CD4-positive, alpha-beta T cell (primary cell): ENCODE results near the gene CA6. TPM values are rescaled to one million over a fixed set of nuclear protein-coding genes. Genes with fewer than 3 reads are reported as not detected.
"Not testable (repeated sequence)": the region's sequence is repeated elsewhere in the genome, so short reads cannot be mapped to it uniquely, and the experiment has no call there.

Experiments used
- ATAC-seq: fragments of 200-7000 bp; cut with Tn5 transposase; one replicate; pipeline ENCODE4 v1.10.0; 2022; ENCODE audit warnings: mild to moderate bottlenecking; ENCODE audit not compliant: poor library complexity
- CTCF ChIA-PET: fragments of 350-600 bp; sonication (Branson Sonifier 250); formaldehyde crosslinking; loops from one replicate; lab custom pipeline; 2021; ENCODE audit warnings: antibody characterized with exemption, inconsistent platforms; lab: Charles Lee
- POLR2A ChIA-PET: fragments of 350-600 bp; sonication (Branson Sonifier 250); formaldehyde crosslinking; loops from one replicate; lab custom pipeline; 2021; ENCODE audit warnings: antibody characterized with exemption, inconsistent platforms; lab: Charles Lee
- DNase-seq, 14 experiments: peaks; one replicate each; pipeline ENCODE4 v3.0.0-alpha.2; 2013 to 2020; ENCODE audit warnings: mixed read lengths in 2 of 14
- H3K27ac ChIP-seq, 2 donors: one replicate each; pipeline versions ENCODE4 v1.5.1 to v1.7.0; 2013; ENCODE audit warnings: low read length in 2 of 2, low read depth in 1 of 2, mild to moderate bottlenecking in 1 of 2
- H3K27me3 ChIP-seq, 2 experiments: 1 replicate in 1 of 2; 2 replicates in 1 of 2; pipeline versions ENCODE4 v1.6.1 to v1.7.0; 2013; ENCODE audit warnings: low read length in 2 of 2, control low read depth in 1 of 2, mild to moderate bottlenecking in 1 of 2, moderate library complexity in 1 of 2; ENCODE audit not compliant: insufficient read depth in 2 of 2, control insufficient read depth in 1 of 2
- H3K36me3 ChIP-seq: one replicate; pipeline ENCODE4 v1.6.1; 2013; ENCODE audit warnings: low read length, control low read depth; ENCODE audit not compliant: insufficient read depth
- H3K4me1 ChIP-seq: one replicate; pipeline ENCODE4 v1.6.1; 2013; ENCODE audit warnings: low read length, control low read depth; ENCODE audit not compliant: insufficient read depth
- H3K4me3 ChIP-seq: one replicate; pipeline ENCODE4 v1.5.1; 2013; ENCODE audit warnings: mild to moderate bottlenecking, low read length, moderate library complexity
- H3K9me3 ChIP-seq, 2 experiments: 1 replicate in 1 of 2; 2 replicates in 1 of 2; pipeline versions ENCODE4 v1.6.1 to v1.7.0; 2013; ENCODE audit warnings: low read length in 2 of 2, mild to moderate bottlenecking in 2 of 2, control low read depth in 1 of 2, moderate library complexity in 1 of 2; ENCODE audit not compliant: control insufficient read depth in 1 of 2, insufficient read depth in 1 of 2
- H3K27ac Mint-ChIP-seq: one replicate; pipeline ENCODE4 v1.8.0; 2020; ENCODE audit warnings: mixed read lengths
- H3K27me3 Mint-ChIP-seq: one replicate; pipeline ENCODE4 v1.8.0; 2021; ENCODE audit warnings: mixed read lengths
- H3K36me3 Mint-ChIP-seq: one replicate; pipeline ENCODE4 v1.8.0; 2021; ENCODE audit warnings: low read depth, mixed read lengths
- H3K4me1 Mint-ChIP-seq: one replicate; pipeline ENCODE4 v1.8.0; 2021; ENCODE audit warnings: low read depth, mixed read lengths
- H3K4me3 Mint-ChIP-seq: one replicate; pipeline ENCODE4 v1.8.0; 2020; ENCODE audit warnings: mild to moderate bottlenecking, mixed read lengths
- H3K9me3 Mint-ChIP-seq: one replicate; pipeline ENCODE4 v1.8.0; 2020; ENCODE audit warnings: mixed read lengths
- intact Hi-C, 2 experiments: fragments of 100-400 bp; cut with DNase I in 1 of 2; cut with micrococcal nuclease in 1 of 2; formaldehyde crosslinking; loops; one replicate each; pipeline versions ENCODE4 v1.15.1 to v1.9.0; 2023 to 2025; cut with DNase I, micrococcal nuclease
- polyA plus RNA-seq, 2 donors: library from polyadenylated mRNA; unstranded; fragments of 120-200 nt; gene quantifications; one replicate each; pipeline ENCODE4 v1.2.1, GENCODE V29; 2013
- total RNA-seq, 174 experiments: library from RNA in 2 of 174; stranded (reverse) in 2 of 174; gene quantifications; one replicate each; pipeline ENCODE4 v1.2.3 and lab custom pipeline; 2021 to 2026
- TF ChIP-seq, protein P1 (sequence below): fragments of 200-600 bp; IDR thresholded peaks from one replicate; pipeline ENCODE4 v1.8.0; 2022; ENCODE audit warnings: antibody characterized with exemption, mild to moderate bottlenecking

The CA6 gene
- under 1 TPM in 1 of 2 experiments, not detected in 1; 0.20 TPM for total RNA-seq
- polyA plus RNA-seq (2013, experiment 1 of 2) = 0.38 TPM
- polyA plus RNA-seq (2013, experiment 2 of 2) = 0.45 TPM
- 0 to 3.6 (median 0.45) reads per million in 172 experiments for total RNA-seq (lab: John Stamatoyannopoulos, UW)

DNA sequence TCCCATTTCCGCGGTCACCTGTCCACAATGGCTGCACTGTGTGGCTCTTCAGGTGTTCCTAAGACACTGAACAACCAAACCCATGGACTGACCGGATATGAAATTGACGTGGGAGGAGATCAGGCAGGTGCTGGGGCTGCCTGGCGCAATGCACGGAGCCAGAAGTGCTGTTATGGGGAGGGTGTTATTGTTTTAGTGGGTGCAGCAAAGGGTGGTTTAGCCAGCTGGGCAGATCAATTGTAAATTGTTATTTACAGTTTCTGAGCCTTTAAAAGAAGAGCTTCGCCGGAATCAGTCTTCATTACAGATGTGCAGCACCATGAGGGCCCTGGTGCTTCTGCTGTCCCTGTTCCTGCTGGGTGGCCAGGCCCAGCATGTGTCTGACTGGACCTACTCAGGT lies at the start of gene CA6:
Gene CA6, plus strand, starts transcription at position 301 of the 400 bp plus-strand sequence. Its CDS starts 19 bp downstream, at position 320.
- H3K27me3 ChIP-seq = no peaks in the 10 kb centered on the region
- TF ChIP-seq, protein P1, sequence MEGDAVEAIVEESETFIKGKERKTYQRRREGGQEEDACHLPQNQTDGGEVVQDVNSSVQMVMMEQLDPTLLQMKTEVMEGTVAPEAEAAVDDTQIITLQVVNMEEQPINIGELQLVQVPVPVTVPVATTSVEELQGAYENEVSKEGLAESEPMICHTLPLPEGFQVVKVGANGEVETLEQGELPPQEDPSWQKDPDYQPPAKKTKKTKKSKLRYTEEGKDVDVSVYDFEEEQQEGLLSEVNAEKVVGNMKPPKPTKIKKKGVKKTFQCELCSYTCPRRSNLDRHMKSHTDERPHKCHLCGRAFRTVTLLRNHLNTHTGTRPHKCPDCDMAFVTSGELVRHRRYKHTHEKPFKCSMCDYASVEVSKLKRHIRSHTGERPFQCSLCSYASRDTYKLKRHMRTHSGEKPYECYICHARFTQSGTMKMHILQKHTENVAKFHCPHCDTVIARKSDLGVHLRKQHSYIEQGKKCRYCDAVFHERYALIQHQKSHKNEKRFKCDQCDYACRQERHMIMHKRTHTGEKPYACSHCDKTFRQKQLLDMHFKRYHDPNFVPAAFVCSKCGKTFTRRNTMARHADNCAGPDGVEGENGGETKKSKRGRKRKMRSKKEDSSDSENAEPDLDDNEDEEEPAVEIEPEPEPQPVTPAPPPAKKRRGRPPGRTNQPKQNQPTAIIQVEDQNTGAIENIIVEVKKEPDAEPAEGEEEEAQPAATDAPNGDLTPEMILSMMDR = no peak
- intact Hi-C loops = no loop called here
- POLR2A ChIA-PET = interaction anchor here (0.8 to 2.2 kb wide), 2 partner anchors 25 to 29 kb away, joined by 3 to 6 read pairs; no protein-coding TSS in a partner anchor
- no peak within 1 kb of the TSS for H3K4me3 ChIP-seq
- H3K4me3 Mint-ChIP-seq = no peak within 1 kb of the TSS
- H3K4me1 Mint-ChIP-seq = peaks cover 26% of the 10 kb centered on the region
- H3K27ac ChIP-seq = peak within 1 kb of the TSS in 1 of 2 donors; percentile 57
- H3K36me3 ChIP-seq = no peaks in the 10 kb centered on the region
- H3K36me3 Mint-ChIP-seq = no peaks in the 10 kb centered on the region
- ATAC-seq (no peak), DNase-seq (no peak)
- no peaks in the 10 kb centered on the region for H3K9me3 ChIP-seq
- H3K27ac Mint-ChIP-seq = peak within 1 kb of the TSS; percentile 69
- H3K9me3 Mint-ChIP-seq = no peaks in the 10 kb centered on the region
- no peaks in the 10 kb centered on the region for H3K27me3 Mint-ChIP-seq
- CTCF ChIA-PET = no interaction called here
- H3K4me1 ChIP-seq = peaks cover 61% of the 10 kb centered on the region

DNA sequence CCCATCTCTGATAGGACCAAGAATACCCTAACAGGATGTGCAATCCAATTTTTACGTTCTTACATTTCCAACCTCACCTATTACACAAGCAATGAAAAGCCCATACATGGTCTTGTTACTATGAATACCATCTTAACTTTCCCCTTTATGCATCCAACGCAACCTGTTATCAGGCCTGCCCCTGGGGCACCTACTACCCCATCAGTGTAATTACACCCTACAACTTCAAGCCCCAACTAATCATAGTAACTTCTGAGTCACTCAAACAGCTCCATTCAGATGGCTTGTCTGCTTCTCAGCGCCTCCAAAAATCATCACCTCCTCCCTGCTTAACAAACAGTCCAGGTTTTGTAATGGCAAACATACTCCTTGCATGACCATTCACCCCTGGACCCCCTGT lies 48.9 kb upstream of the CA6 start:
- H3K4me3 Mint-ChIP-seq, H3K27me3 ChIP-seq, H3K4me3 ChIP-seq, POLR2A ChIA-PET, DNase-seq, H3K27me3 Mint-ChIP-seq, H3K9me3 Mint-ChIP-seq, H3K27ac ChIP-seq, H3K27ac Mint-ChIP-seq, H3K9me3 ChIP-seq, CTCF ChIA-PET, intact Hi-C loops, ATAC-seq, H3K36me3 ChIP-seq, H3K36me3 Mint-ChIP-seq: not testable (repeated sequence)
- H3K4me1 ChIP-seq = peaks cover 23% of the 10 kb centered on the region
- peaks cover 19% of the 10 kb centered on the region for H3K4me1 Mint-ChIP-seq

DNA sequence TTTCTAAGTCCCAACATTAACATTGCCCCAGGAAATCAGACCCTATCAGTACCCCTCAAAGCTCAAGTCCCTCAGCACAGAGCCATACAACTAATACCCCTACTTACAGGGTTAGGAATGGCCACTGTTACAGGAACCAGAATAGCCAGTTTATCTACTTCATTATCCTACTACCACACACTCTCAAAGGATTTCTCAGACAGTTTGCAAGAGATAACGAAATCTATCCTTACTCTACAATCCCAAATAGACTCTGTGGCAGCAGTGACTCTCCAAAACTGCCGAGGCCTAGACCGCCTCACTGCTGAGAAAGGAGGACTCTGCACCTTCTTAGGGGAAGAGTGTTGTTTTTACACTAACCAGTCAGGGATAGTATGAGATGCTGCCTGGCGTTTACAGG lies 48.2 kb upstream of the CA6 start:
- H3K27ac ChIP-seq, ATAC-seq, POLR2A ChIA-PET, H3K4me3 ChIP-seq, H3K9me3 Mint-ChIP-seq, H3K27me3 ChIP-seq, H3K9me3 ChIP-seq, H3K36me3 Mint-ChIP-seq, H3K27ac Mint-ChIP-seq, CTCF ChIA-PET, intact Hi-C loops, H3K36me3 ChIP-seq, DNase-seq, H3K27me3 Mint-ChIP-seq, H3K4me3 Mint-ChIP-seq: not testable (repeated sequence)
- H3K4me1 ChIP-seq = peaks cover 23% of the 10 kb centered on the region
- peaks cover 19% of the 10 kb centered on the region for H3K4me1 Mint-ChIP-seq

DNA sequence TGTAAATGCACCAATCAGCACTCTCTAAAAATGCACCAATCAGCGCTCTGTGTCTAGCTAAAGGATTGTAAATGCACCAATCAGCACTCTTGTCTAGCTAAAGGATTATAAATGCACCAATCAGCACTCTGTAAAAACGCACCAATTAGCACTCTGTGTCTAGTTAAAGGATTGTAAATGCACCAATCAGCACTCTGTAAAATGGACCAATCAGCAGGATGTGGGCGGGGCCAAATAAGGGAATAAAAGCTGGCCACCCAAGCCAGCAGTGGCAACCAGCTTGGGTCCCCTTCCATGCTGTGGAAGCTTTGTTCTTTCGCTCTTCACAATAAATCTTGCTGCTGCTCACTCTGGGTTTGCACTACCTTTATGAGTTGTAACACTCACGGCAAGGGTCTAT lies 47.2 kb upstream of the CA6 start:
- H3K27me3 Mint-ChIP-seq, H3K4me3 ChIP-seq, H3K27ac ChIP-seq, ATAC-seq, DNase-seq, H3K27me3 ChIP-seq, H3K27ac Mint-ChIP-seq, H3K9me3 ChIP-seq, H3K9me3 Mint-ChIP-seq, H3K36me3 ChIP-seq, H3K36me3 Mint-ChIP-seq, intact Hi-C loops: not testable (repeated sequence)
- H3K4me1 Mint-ChIP-seq = peaks cover 19% of the 10 kb centered on the region
- ChIA-PET POLR2A (interaction anchor here (3.0 kb wide), 1 partner anchor 20 kb away, joined by 11 read pairs; the partner anchor contains the start of gene ENO1), CTCF (interaction anchor here (1.8 to 2.1 kb wide), 2 partner anchors 50 to 107 kb away, joined by 4 to 8 read pairs; no protein-coding TSS in a partner anchor)
- peaks cover 23% of the 10 kb centered on the region for H3K4me1 ChIP-seq
- peak overlapping the region; percentile 11 for H3K4me3 Mint-ChIP-seq
